HepG2 (cell line): ENCODE results near the gene CCDC83. TPM values are rescaled to one million over a fixed set of nuclear protein-coding genes. Genes with fewer than 3 reads are reported as not detected.
A peak's percentile ranks its signal among the peaks of the same experiment; 100 is the strongest.

Experiments
- EZH2 ChIP-seq: conservative IDR thresholded peaks from 2 replicates; pipeline ENCODE4 v1.6.1; 2012; ENCODE audit warnings: mild to moderate bottlenecking, low read depth, low read length, moderate library complexity
- FUBP1 ChIP-seq: sonication (generic); formaldehyde crosslinking; IDR thresholded peaks from 2 replicates; pipeline ENCODE4 v1.5.1; 2020; ENCODE audit warnings: missing genetic modification reagents, mild to moderate bottlenecking, borderline replicate concordance
- KAT8 ChIP-seq: IDR thresholded peaks from 2 replicates; pipeline ENCODE4 v1.6.1; 2016; ENCODE audit warnings: missing genetic modification reagents, missing compliant biosample characterization
- MAF1 ChIP-seq: sonication (generic); formaldehyde crosslinking; IDR thresholded peaks from 2 replicates; pipeline ENCODE4 v1.5.0; 2020; ENCODE audit warnings: missing genetic modification reagents, borderline replicate concordance
- MAFF ChIP-seq: IDR thresholded peaks from 2 replicates; pipeline ENCODE4 v1.6.1; 2011; ENCODE audit warnings: low read depth, low read length, improper control_type of control experiment
- MAFG ChIP-seq: sonication (generic); formaldehyde crosslinking; IDR thresholded peaks from 2 replicates; pipeline ENCODE4 v1.5.1; 2020; ENCODE audit warnings: mild to moderate bottlenecking, missing genetic modification reagents
- MAFK ChIP-seq, 2 experiments: IDR thresholded peaks in 1 of 2; conservative IDR thresholded peaks in 1 of 2; 2 replicates each; pipeline ENCODE4 v1.6.1; 2011; ENCODE audit warnings: improper control_type of control experiment in 2 of 2, low read length in 2 of 2
- MED8 ChIP-seq: sonication (generic); formaldehyde crosslinking; IDR thresholded peaks from 2 replicates; pipeline ENCODE4 v1.8.1; 2023; ENCODE audit warnings: mild to moderate bottlenecking, missing genetic modification reagents; ENCODE audit not compliant: insufficient replicate concordance
- MLX ChIP-seq: IDR thresholded peaks from 2 replicates; pipeline ENCODE4 v1.6.1; 2016
- NFIC ChIP-seq: IDR thresholded peaks from 2 replicates; pipeline ENCODE4 v1.6.1; 2012; ENCODE audit warnings: mild to moderate bottlenecking, low read length, inconsistent platforms
- NR2F2 ChIP-seq: IDR thresholded peaks from 2 replicates; pipeline ENCODE4 v1.6.1; 2012; ENCODE audit warnings: low read depth, inconsistent platforms, borderline replicate concordance
- NR2F6 ChIP-seq, 2 experiments: IDR thresholded peaks; 2 replicates each; pipeline ENCODE4 v1.6.1; 2016; ENCODE audit warnings: antibody characterized with exemption in 1 of 2, mild to moderate bottlenecking in 1 of 2
- PATZ1 ChIP-seq: sonication (generic); formaldehyde crosslinking; IDR thresholded peaks from 2 replicates; pipeline ENCODE4 v1.4.0; 2020; ENCODE audit warnings: missing genetic modification reagents
- PBX3 ChIP-seq: sonication (generic); formaldehyde crosslinking; IDR thresholded peaks from 2 replicates; pipeline ENCODE4 v1.8.1; 2023; ENCODE audit warnings: missing genetic modification reagents, inconsistent platforms, borderline replicate concordance
- RFX3 ChIP-seq: IDR thresholded peaks from 2 replicates; pipeline ENCODE4 v1.6.1; 2016; ENCODE audit warnings: missing biosample characterization, missing genetic modification reagents
- TEAD3 ChIP-seq: optimal IDR thresholded peaks from 2 replicates; pipeline ENCODE3; 2016; ENCODE audit warnings: borderline replicate concordance
- TEF ChIP-seq: sonication (generic); formaldehyde crosslinking; IDR thresholded peaks from 2 replicates; pipeline ENCODE4 v1.5.0; 2020; ENCODE audit warnings: missing genetic modification reagents
- TFAP4 ChIP-seq: sonication (generic); IDR thresholded peaks from 2 replicates; pipeline ENCODE4 v1.6.1; 2016; ENCODE audit warnings: low read depth, borderline replicate concordance
- U2AF2 ChIP-seq: fragments of 200-400 bp; formaldehyde crosslinking; IDR thresholded peaks from 2 replicates; pipeline ENCODE4 v1.6.1; 2017; ENCODE audit warnings: low read depth, mild to moderate bottlenecking, low read length
- ZNF605 ChIP-seq: sonication (generic); formaldehyde crosslinking; IDR thresholded peaks from 2 replicates; pipeline ENCODE4 v1.8.0; 2022; ENCODE audit warnings: mild to moderate bottlenecking, missing genetic modification reagents
- ZNF607 ChIP-seq: sonication (generic); formaldehyde crosslinking; IDR thresholded peaks from 2 replicates; pipeline ENCODE4 v1.5.1; 2020; ENCODE audit warnings: missing genetic modification reagents, mild to moderate bottlenecking, borderline replicate concordance
- ZNF850 ChIP-seq: sonication (generic); formaldehyde crosslinking; conservative IDR thresholded peaks from 2 replicates; pipeline ENCODE4 v1.9.0; 2021; ENCODE audit warnings: mild to moderate bottlenecking, missing genetic modification reagents
- polyA plus RNA-seq, 8 experiments: library from polyadenylated mRNA; depleted of rRNA in 3 of 8; stranded (reverse) in 7 of 8; unstranded in 1 of 8; fragments of >200 nt; fragmentation: Illumina TruSeq in 4 of 8; extraction: Trizol in 4 of 8; gene quantifications; 2 replicates each; pipeline versions ENCODE4 v1.2.1 to v1.2.3, GENCODE V29; 2011 to 2016; ENCODE audit warnings: low read depth in 4 of 8, missing spikeins in 1 of 8, mixed read lengths in 1 of 8; ENCODE audit not compliant: insufficient read depth in 1 of 8
- total RNA-seq, 5 experiments: library from RNA; depleted of rRNA; stranded (reverse); fragments of >200 nt; fragmentation: Illumina TruSeq; extraction: Trizol; gene quantifications; 2 replicates each; pipeline ENCODE4 v1.2.3, GENCODE V29; 2016; ENCODE audit warnings: low read depth in 1 of 5

Gene CCDC83
- total and polyA plus RNA-seq, 2 of the 13 experiments (the other 11 are each of a cell fraction or from before 2014, with no cell fraction given), result not detected

GRCh38 chr11:85918910-85919794 lies 64.0 kb downstream of the CCDC83 start (continued):
- TF ChIP-seq FUBP1 (no peak), MED8 (CRISPR knock-in tag) (no peak), PBX3 (no peak), TEAD3 (CRISPR knock-in tag) (peak; percentile 72), NR2F2 (peak; percentile 60), TEF (CRISPR knock-in tag) (peak; percentile 52; the same call in 1 of the 2 replicates), NFIC (peak; percentile 87; the same call in 1 of the 2 replicates), TFAP4 (peak; percentile 84; the same call in 1 of the 2 replicates), MAFK (conservative IDR thresholded peaks at IDR 0.05 in 1 of 2, IDR thresholded peaks at IDR 0.05 in 1 of 2; ENCODE audit: low read length in 2 of 2) (peak; percentile 52 to 58; a peak in 3 of 4 replicates), MAFF (0 out of 2 replicates have a peak, but pooled peaks have one; percentile 33), PATZ1 (CRISPR knock-in tag) (no peak), MAF1 (no peak), ZNF605 (no peak), NR2F6 (IDR thresholded peaks at IDR 0.05) (peak; percentile 82), NR2F6 (CRISPR knock-in tag; IDR thresholded peaks at IDR 0.05) (peak; percentile 76), RFX3 (CRISPR knock-in tag) (no peak), MAFG (CRISPR knock-in tag) (peak; percentile 76), EZH2 (no peak), U2AF2 (no peak), ZNF607 (CRISPR knock-in tag) (no peak), MLX (CRISPR knock-in tag) (peak; percentile 40; the same call in 1 of the 2 replicates), ZNF850 (CRISPR knock-in tag) (no peak), KAT8 (CRISPR knock-in tag) (0 out of 2 replicates have a peak, but pooled peaks have one; percentile 37)
